ENCODE measurements around the gene COLGALT1.

DNA sequence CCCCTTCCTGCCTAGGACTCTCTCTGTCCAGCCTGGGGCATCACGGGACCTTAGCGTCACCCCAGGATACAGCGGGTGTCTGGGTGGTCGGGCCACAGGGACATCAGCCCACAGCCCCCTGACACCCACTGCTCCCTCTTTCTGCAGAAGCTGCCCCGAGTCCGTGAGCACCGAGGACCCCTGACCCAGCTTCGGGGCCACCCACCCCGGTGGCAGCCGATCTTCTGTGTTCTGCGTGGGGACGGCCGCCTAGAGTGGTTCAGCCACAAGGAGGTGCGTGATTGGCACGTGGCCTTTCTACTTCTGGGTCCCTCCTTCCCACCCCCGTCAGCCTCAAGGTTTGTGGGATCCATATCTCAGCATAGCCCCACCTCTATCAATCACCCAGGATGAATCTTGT lies 23.3 kb upstream of the COLGALT1 start:
- TF ChIP-seq, protein P1, sequence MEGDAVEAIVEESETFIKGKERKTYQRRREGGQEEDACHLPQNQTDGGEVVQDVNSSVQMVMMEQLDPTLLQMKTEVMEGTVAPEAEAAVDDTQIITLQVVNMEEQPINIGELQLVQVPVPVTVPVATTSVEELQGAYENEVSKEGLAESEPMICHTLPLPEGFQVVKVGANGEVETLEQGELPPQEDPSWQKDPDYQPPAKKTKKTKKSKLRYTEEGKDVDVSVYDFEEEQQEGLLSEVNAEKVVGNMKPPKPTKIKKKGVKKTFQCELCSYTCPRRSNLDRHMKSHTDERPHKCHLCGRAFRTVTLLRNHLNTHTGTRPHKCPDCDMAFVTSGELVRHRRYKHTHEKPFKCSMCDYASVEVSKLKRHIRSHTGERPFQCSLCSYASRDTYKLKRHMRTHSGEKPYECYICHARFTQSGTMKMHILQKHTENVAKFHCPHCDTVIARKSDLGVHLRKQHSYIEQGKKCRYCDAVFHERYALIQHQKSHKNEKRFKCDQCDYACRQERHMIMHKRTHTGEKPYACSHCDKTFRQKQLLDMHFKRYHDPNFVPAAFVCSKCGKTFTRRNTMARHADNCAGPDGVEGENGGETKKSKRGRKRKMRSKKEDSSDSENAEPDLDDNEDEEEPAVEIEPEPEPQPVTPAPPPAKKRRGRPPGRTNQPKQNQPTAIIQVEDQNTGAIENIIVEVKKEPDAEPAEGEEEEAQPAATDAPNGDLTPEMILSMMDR (IDR thresholded peaks at IDR 0.05) = no peak
- TF ChIP-seq, protein P2, sequence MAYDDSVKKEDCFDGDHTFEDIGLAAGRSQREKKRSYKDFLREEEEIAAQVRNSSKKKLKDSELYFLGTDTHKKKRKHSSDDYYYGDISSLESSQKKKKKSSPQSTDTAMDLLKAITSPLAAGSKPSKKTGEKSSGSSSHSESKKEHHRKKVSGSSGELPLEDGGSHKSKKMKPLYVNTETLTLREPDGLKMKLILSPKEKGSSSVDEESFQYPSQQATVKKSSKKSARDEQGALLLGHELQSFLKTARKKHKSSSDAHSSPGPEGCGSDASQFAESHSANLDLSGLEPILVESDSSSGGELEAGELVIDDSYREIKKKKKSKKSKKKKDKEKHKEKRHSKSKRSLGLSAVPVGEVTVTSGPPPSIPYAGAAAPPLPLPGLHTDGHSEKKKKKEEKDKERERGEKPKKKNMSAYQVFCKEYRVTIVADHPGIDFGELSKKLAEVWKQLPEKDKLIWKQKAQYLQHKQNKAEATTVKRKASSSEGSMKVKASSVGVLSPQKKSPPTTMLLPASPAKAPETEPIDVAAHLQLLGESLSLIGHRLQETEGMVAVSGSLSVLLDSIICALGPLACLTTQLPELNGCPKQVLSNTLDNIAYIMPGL (CRISPR knock-in tag; IDR thresholded peaks at IDR 0.05; ENCODE audit: borderline replicate concordance) = no peak
